ENCODE results near the gene ASCL4. TPM values are rescaled to one million over a fixed set of nuclear protein-coding genes. Genes with fewer than 3 reads are reported as not detected.

The ASCL4 gene
- total RNA-seq, 1 donor from 2014 or later = not detected

DNA sequence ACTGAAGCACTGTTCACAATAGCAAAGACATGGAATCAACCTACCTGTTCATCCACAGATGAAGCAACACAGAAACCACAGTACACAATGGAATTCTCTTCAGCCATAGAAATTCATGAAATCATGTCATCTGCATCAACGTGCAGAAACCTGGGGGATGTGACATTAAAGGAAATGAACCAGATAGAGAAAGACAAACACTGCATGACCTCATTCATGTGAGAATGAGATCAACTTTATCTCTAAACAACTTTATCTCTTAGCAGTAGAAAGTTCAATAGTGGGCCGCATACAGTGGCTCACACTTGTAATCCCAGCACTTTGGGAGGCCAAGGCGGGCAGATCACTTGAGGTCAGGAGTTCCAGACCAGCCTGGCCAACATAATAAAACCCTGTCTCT is 19.9 kb downstream of the ASCL4 start:
- TF ChIP-seq, protein P1, sequence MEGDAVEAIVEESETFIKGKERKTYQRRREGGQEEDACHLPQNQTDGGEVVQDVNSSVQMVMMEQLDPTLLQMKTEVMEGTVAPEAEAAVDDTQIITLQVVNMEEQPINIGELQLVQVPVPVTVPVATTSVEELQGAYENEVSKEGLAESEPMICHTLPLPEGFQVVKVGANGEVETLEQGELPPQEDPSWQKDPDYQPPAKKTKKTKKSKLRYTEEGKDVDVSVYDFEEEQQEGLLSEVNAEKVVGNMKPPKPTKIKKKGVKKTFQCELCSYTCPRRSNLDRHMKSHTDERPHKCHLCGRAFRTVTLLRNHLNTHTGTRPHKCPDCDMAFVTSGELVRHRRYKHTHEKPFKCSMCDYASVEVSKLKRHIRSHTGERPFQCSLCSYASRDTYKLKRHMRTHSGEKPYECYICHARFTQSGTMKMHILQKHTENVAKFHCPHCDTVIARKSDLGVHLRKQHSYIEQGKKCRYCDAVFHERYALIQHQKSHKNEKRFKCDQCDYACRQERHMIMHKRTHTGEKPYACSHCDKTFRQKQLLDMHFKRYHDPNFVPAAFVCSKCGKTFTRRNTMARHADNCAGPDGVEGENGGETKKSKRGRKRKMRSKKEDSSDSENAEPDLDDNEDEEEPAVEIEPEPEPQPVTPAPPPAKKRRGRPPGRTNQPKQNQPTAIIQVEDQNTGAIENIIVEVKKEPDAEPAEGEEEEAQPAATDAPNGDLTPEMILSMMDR (IDR thresholded peaks at IDR 0.05; ENCODE audit: unreplicated experiment) = no peak
- H3K4me3 Mint-ChIP-seq (ENCODE audit: unreplicated experiment) = no peak overlapping the region
- H3K27ac Mint-ChIP-seq (ENCODE audit: unreplicated experiment) = no peak overlapping the region
- H3K27me3 Mint-ChIP-seq (ENCODE audit: unreplicated experiment) = peaks cover 3% of the 10 kb centered on the region
- no peaks in the 10 kb centered on the region for H3K9me3 Mint-ChIP-seq (ENCODE audit: unreplicated experiment)
- peaks cover 6% of the 10 kb centered on the region for H3K36me3 Mint-ChIP-seq (ENCODE audit: low read depth, unreplicated experiment)
- H3K4me1 Mint-ChIP-seq (ENCODE audit: unreplicated experiment) = peaks cover 6% of the 10 kb centered on the region
- DNase-seq (ENCODE audit: low spot score) = no peak

DNA sequence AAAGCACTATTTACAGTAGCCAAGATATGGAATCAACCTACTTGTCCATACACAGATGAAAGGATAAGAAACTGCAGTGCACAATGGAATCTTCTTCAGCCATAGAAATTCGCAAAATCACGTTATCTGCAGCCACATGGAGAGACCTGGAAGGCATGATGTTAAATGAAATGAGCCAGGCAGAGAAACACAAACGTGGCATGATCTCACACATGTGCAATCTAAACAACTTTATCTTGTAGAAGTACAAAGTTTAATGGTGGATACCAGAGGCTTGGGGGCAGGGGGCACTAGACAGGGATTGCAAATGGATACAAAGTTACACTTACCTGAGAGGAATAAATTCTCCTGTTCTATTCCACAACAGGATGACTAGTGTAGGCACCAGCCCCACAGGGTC is 24.1 kb downstream of the ASCL4 start:
- Mint-ChIP-seq H3K36me3 (ENCODE audit: low read depth, unreplicated experiment) (peaks cover 6% of the 10 kb centered on the region), H3K4me1 (ENCODE audit: unreplicated experiment) (peaks cover 6% of the 10 kb centered on the region), H3K4me3 (ENCODE audit: unreplicated experiment) (no peak overlapping the region), H3K9me3 (ENCODE audit: unreplicated experiment) (no peaks in the 10 kb centered on the region), H3K27ac (ENCODE audit: unreplicated experiment) (no peak overlapping the region), H3K27me3 (ENCODE audit: unreplicated experiment) (peaks cover 3% of the 10 kb centered on the region)
- TF ChIP-seq, protein P1 (IDR thresholded peaks at IDR 0.05; ENCODE audit: unreplicated experiment) = no peak
- no peak for DNase-seq (ENCODE audit: low spot score)

DNA sequence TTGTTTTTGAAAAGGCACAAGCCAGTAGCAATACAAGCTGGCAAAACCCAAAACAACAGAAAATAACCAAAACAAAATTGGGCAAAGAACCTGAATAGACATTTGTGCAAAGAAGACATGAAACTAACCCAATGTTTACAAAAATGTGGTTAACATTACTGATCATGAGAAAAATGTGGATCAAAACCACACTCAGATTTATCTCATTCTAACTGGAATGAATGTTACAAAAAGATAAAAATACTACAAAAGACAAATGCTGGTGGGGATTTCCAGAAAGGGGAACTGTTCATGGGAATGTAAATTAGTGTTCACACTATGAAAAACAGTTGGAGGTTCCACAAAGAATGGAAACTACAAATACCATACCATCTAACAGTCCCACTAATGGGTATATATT is 26.6 kb downstream of the ASCL4 start:
- H3K4me3 Mint-ChIP-seq (ENCODE audit: unreplicated experiment) = no peak overlapping the region
- no peaks in the 10 kb centered on the region for H3K9me3 Mint-ChIP-seq (ENCODE audit: unreplicated experiment)
- TF ChIP-seq, protein P1 (IDR thresholded peaks at IDR 0.05; ENCODE audit: unreplicated experiment) = no peak
- no peak overlapping the region for H3K27ac Mint-ChIP-seq (ENCODE audit: unreplicated experiment)
- peaks cover 6% of the 10 kb centered on the region for H3K36me3 Mint-ChIP-seq (ENCODE audit: low read depth, unreplicated experiment)
- no peaks in the 10 kb centered on the region for H3K27me3 Mint-ChIP-seq (ENCODE audit: unreplicated experiment)
- H3K4me1 Mint-ChIP-seq (ENCODE audit: unreplicated experiment) = peaks cover 3% of the 10 kb centered on the region
- no peak for DNase-seq (ENCODE audit: low spot score)

DNA sequence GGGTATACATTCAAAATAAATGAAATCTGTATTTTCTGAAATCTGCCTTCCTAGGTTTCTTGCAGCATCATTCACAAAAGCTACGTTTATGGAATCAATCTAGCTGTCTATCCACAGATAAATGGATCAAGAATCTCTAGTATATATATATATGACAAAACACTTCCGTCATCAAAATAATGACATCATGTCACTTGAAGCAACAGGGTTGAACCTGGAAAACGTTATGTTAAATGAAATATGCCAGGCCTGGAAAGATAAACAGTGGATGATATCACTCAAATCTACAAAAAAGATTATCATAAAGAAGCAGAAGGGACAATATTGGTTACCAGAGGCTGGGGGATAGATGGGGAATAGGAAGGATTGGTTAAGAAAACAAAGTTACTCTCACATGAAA is 28.6 kb downstream of the ASCL4 start:
- no peak for DNase-seq (ENCODE audit: low spot score)
- no peaks in the 10 kb centered on the region for H3K27me3 Mint-ChIP-seq (ENCODE audit: unreplicated experiment)
- TF ChIP-seq, protein P1 (IDR thresholded peaks at IDR 0.05; ENCODE audit: unreplicated experiment) = no peak
- no peak overlapping the region for H3K27ac Mint-ChIP-seq (ENCODE audit: unreplicated experiment)
- H3K4me1 Mint-ChIP-seq (ENCODE audit: unreplicated experiment) = no peaks in the 10 kb centered on the region
- peaks cover 6% of the 10 kb centered on the region for H3K36me3 Mint-ChIP-seq (ENCODE audit: low read depth, unreplicated experiment)
- H3K9me3 Mint-ChIP-seq (ENCODE audit: unreplicated experiment) = no peaks in the 10 kb centered on the region
- H3K4me3 Mint-ChIP-seq (ENCODE audit: unreplicated experiment) = no peak overlapping the region

DNA sequence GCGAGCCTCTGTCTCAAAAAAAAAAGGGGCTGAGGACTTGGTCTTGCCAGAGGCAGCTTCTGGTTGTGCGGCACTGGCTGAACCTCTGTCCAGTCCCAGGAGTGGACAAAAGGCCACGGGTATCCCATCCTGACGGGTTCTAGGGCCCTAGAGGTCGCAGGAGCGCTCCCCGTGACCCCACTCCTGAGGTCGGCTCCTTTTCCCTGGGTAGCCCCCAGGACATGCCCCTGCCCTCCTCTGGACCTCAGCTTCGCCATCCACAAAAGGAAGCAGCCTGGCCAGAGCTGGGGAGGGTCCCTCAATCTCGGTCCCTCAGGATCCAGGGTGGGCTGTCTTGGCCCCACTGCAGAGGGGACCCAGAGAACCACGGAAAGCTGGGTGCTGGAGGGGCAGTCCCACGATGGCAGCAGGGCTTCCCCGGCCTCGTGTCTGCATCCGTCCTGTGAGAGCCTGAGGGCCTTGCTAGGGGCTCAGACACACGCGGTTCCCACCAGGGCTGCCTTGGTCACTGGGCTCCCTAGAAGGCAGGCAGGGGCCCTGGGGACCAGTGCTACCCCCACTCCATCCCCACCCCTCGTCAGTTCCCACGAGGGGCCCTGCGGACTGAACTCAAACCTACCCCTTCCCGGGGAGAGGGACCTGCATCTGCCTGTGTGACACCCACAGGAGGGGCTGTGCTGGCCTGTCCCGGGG is 31.1 kb downstream of the ASCL4 start:
- H3K4me3 Mint-ChIP-seq (ENCODE audit: unreplicated experiment) = no peak overlapping the region
- H3K27ac Mint-ChIP-seq (ENCODE audit: unreplicated experiment) = no peak overlapping the region
- DNase-seq (ENCODE audit: low spot score) = no peak
- TF ChIP-seq, protein P1 (IDR thresholded peaks at IDR 0.05; ENCODE audit: unreplicated experiment) = no peak
- peaks cover 3% of the 10 kb centered on the region for H3K4me1 Mint-ChIP-seq (ENCODE audit: unreplicated experiment)
- no peaks in the 10 kb centered on the region for H3K36me3 Mint-ChIP-seq (ENCODE audit: low read depth, unreplicated experiment)
- H3K27me3 Mint-ChIP-seq (ENCODE audit: unreplicated experiment) = no peaks in the 10 kb centered on the region
- no peaks in the 10 kb centered on the region for H3K9me3 Mint-ChIP-seq (ENCODE audit: unreplicated experiment)

Data from endothelial cell (in vitro differentiated cells).